GM23248 (cell line): Measurements from ENCODE around the gene PC.

Source experiments
- EZH2 ChIP-seq: fragments of 200-600 bp; sonication (generic); IDR thresholded peaks from 2 replicates; pipeline ENCODE4 v1.6.1; 2018; ENCODE audit warnings: antibody characterized with exemption, mild to moderate bottlenecking; ENCODE audit not compliant: insufficient read depth, poor library complexity, severe bottlenecking
- EZH2phosphoT487 ChIP-seq: fragments of 200-600 bp; sonication (generic); IDR thresholded peaks from 2 replicates; pipeline ENCODE4 v1.6.1; 2018; ENCODE audit warnings: antibody characterized with exemption, moderate library complexity, mild to moderate bottlenecking, low read depth; ENCODE audit not compliant: insufficient read depth

GRCh38 chr11:66996609-66997273, 38.6 kb upstream of the PC start:
- TF ChIP-seq EZH2 (no peak), EZH2phosphoT487 (0 out of 2 replicates have a peak, but pooled peaks have one; percentile 54)
